Fibroblast of gingiva (primary cell): Measurements from ENCODE around the gene EYS.

Experiments used
- DNase-seq: peaks from one replicate; pipeline ENCODE4 v3.0.0-alpha.2; 2011; ENCODE audit warnings: low read depth

The EYS gene

GRCh38 chr6:64969139-64969538, 737.9 kb downstream of the EYS start:
- DNase-seq = no peak

GRCh38 chr6:64955435-64955848, 751.6 kb downstream of the EYS start:
- DNase-seq = no peak

- no peak for DNase-seq
Observed at GRCh38 chr6:64949257-64949656, 757.8 kb downstream of the EYS start.

- DNase-seq = no peak
Observed at GRCh38 chr6:64948261-64948660, 758.8 kb downstream of the EYS start.

- no peak for DNase-seq
Observed at GRCh38 chr6:64945450-64945849, 761.6 kb downstream of the EYS start.

- DNase-seq = no peak
Observed at GRCh38 chr6:64932486-64932885, 774.5 kb downstream of the EYS start.

- no peak for DNase-seq
Observed at GRCh38 chr6:64930681-64931080, 776.3 kb downstream of the EYS start.

- no peak for DNase-seq
Observed at GRCh38 chr6:64926051-64926450, 781.0 kb downstream of the EYS start.

- no peak for DNase-seq
Observed at GRCh38 chr6:64920257-64920656, 786.8 kb downstream of the EYS start.

GRCh38 chr6:64914124-64914523, 792.9 kb downstream of the EYS start:
- no peak for DNase-seq

- DNase-seq = no peak
Observed at GRCh38 chr6:64912966-64913365, 794.1 kb downstream of the EYS start.

GRCh38 chr6:64908104-64908503, 798.9 kb downstream of the EYS start:
- DNase-seq = no peak

- no peak for DNase-seq
Observed at GRCh38 chr6:64904616-64905015, 802.4 kb downstream of the EYS start.

- DNase-seq = no peak
Observed at GRCh38 chr6:64902596-64902995, 804.4 kb downstream of the EYS start.

- no peak for DNase-seq
Observed at GRCh38 chr6:64896939-64897338, 810.1 kb downstream of the EYS start.

GRCh38 chr6:64895945-64896344, 811.1 kb downstream of the EYS start:
- DNase-seq = no peak

GRCh38 chr6:64890609-64891008, 816.4 kb downstream of the EYS start:
- peak; percentile 14 for DNase-seq

- DNase-seq = no peak
Observed at GRCh38 chr6:64889144-64889543, 817.9 kb downstream of the EYS start.

GRCh38 chr6:64874776-64875175, 832.2 kb downstream of the EYS start:
- DNase-seq = no peak

- DNase-seq = no peak
Observed at GRCh38 chr6:64872633-64873032, 834.4 kb downstream of the EYS start.

GRCh38 chr6:64861039-64861651, 845.9 kb downstream of the EYS start:
- no peak for DNase-seq

GRCh38 chr6:64860203-64860602, 846.8 kb downstream of the EYS start:
- no peak for DNase-seq

GRCh38 chr6:64850121-64850520, 856.9 kb downstream of the EYS start:
- DNase-seq = no peak

- DNase-seq = no peak
Observed at GRCh38 chr6:64848467-64848866, 858.6 kb downstream of the EYS start.

GRCh38 chr6:64847396-64847795, 859.6 kb downstream of the EYS start:
- DNase-seq = no peak
